Cardiac muscle cell (in vitro differentiated cells and primary cell): ENCODE results near the gene ZNF487. TPM values are rescaled to one million over a fixed set of nuclear protein-coding genes. Genes with fewer than 3 reads are reported as not detected.

Experiments
- DNase-seq, 2 donors: peaks; one replicate each; pipeline versions ENCODE4 v3.0.0 to v3.0.0-alpha.2; 2010 to 2017; ENCODE audit warnings: low read depth in 1 of 2, low spot score in 1 of 2
- H3K27ac ChIP-seq: fragments of 200-600 bp; sonication (generic); 2 replicates; pipeline ENCODE4 v1.5.1; 2016
- H3K27me3 ChIP-seq: fragments of 200-600 bp; sonication (generic); 2 replicates; pipeline ENCODE4 v1.6.0; 2016; ENCODE audit warnings: control low read depth
- H3K36me3 ChIP-seq: fragments of 200-600 bp; sonication (generic); 2 replicates; pipeline ENCODE4 v1.5.1; 2016; ENCODE audit warnings: control low read depth
- H3K4me1 ChIP-seq: fragments of 200-600 bp; sonication (generic); 2 replicates; pipeline ENCODE4 v1.8.1; 2017; ENCODE audit warnings: low read depth, mild to moderate bottlenecking, mixed run types
- H3K4me3 ChIP-seq: fragments of 200-600 bp; sonication (generic); 2 replicates; pipeline ENCODE4 v1.5.1; 2016; ENCODE audit warnings: mild to moderate bottlenecking
- H3K9me3 ChIP-seq: fragments of 200-600 bp; sonication (generic); 2 replicates; pipeline ENCODE4 v1.5.1; 2017; ENCODE audit warnings: low read depth, mild to moderate bottlenecking, control low read depth
- CTCF ChIP-seq: IDR thresholded peaks from 2 replicates; pipeline ENCODE4 v1.5.1; 2012; ENCODE audit warnings: low read depth, mild to moderate bottlenecking, low read length
- polyA plus RNA-seq: library from polyadenylated mRNA; unstranded; fragments of >200 nt; fragmentation: Nextera tagmentation; extraction: Ambion mirVana; gene quantifications from 2 replicates; pipeline ENCODE4 v1.2.1, GENCODE V29; 2016
- total RNA-seq: library from RNA; depleted of rRNA; stranded (reverse); fragments of >200 nt; gene quantifications from 2 replicates; pipeline ENCODE4 v1.2.3, GENCODE V29; 2016

ZNF487 gene
- 8.8 and 9.0 TPM in 2 replicates for total RNA-seq
- 5.3 and 6.0 TPM in 2 replicates for polyA plus RNA-seq

DNA sequence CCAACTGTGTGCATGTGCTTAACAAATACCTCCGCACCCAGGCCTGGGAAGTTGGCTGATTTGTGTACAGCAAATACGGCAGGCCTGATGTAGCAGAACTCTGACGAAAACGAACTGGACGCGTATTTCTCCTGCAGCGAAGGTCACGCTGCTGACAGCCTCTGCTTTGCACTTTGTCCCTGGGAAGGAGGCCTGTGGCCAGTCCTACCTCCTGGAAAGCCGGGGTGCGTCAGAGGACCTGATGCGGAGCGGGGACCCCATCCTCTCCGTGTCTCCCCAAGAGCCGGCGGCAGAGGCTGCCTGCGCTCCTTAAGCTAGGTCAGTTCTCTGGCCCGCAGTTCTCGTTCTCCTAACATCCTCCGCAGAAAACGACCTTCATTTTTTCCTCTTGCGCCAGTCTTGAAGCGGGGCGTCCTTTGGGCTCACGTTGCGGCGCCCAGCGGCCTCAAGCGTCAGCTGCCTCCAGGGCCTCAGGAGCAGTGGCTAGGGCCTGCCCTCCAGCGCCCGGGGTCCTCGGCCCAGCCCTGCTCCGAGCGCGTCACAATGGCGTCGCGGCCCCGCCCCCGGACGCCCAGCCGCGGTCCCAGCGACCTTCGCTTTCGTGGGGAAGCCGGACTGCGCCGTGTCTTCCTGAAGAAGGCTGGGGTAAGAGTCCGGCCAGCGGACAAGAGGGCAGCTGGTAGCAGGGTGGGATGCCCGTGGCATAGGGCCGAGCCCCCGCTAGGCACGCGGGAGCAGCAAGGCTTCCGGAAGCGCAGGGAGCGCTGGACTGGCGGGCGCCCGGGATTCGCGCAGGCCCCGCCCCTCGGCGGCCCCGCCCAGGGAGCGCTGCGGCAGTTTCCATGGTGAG lies at the start of gene ZNF487:
Gene ZNF487 (plus strand): TSS at position 821 of the 850 bp plus-strand sequence. CDS start 38,703 bp downstream, outside the sequence.
- Histone ChIP-seq H3K4me3 (peak within 1 kb of the TSS; percentile 52), H3K4me1 (no peaks in the 10 kb centered on the region), H3K27ac (peak within 1 kb of the TSS; percentile 93), H3K36me3 (no peaks in the 10 kb centered on the region), H3K9me3 (no peaks in the 10 kb centered on the region), H3K27me3 (no peaks in the 10 kb centered on the region)
- peak; percentile 92 to 93 for DNase-seq
- TF ChIP-seq CTCF, result peak; percentile 31

DNA sequence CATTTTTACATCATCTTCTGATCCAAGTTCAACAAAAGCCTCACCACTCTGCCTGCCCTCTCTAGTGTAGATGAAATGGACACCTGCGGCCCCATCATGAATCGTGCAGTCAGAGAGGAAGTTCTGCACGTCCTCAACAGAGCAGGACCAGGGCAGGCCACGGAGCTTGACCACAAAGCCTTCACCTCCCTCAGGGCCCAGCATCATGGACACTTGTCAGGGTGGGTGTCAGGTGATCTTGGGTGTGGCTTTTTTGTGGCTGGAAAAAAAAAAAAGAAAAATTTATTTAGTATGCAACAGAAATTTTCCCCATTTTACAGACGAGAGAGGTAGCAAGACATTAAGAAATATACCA lies 49.3 kb upstream of the ZNF487 start:
- TF ChIP-seq CTCF, result no peak
- Histone ChIP-seq H3K4me3 (no peak overlapping the region), H3K36me3 (peaks cover 56% of the 10 kb centered on the region)

DNA sequence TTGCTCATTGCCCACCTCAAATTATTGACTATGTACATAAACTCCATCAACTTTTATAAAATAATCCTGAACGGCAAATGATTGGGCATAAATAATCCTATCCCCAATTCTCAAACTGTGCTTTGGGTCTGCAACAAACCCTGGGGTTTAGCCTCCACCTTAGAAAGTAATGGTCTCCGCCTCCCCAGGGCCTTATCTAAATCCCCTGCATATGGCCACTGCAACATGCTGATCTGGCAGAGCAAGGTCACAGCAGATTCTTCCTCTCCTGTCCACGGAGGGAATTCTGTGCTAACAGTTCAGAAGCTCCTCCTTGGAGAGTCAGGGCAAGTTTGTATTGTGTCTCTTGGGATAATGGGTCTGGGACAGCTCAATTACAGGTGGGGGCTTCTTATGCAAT lies 47.0 kb upstream of the ZNF487 start:
- DNase-seq, result no peak
- Histone ChIP-seq H3K27me3 (no peaks in the 10 kb centered on the region), H3K27ac (peak overlapping the region; percentile 62), H3K9me3 (no peaks in the 10 kb centered on the region), H3K36me3 (peaks cover 71% of the 10 kb centered on the region), H3K4me1 (no peaks in the 10 kb centered on the region), H3K4me3 (no peak overlapping the region)
- no peak for TF ChIP-seq CTCF

More for the DNA sequence above, 49.3 kb upstream of the ZNF487 start:
- DNase-seq, result no peak
- no peaks in the 10 kb centered on the region for H3K27me3 ChIP-seq
- no peaks in the 10 kb centered on the region for H3K9me3 ChIP-seq
- no peaks in the 10 kb centered on the region for H3K4me1 ChIP-seq
- H3K27ac ChIP-seq, result no peak overlapping the region

GRCh38 chr10:43390333-43390732 lies 46.6 kb upstream of the ZNF487 start:
- peaks cover 71% of the 10 kb centered on the region for H3K36me3 ChIP-seq
- no peak for DNase-seq
- no peak for TF ChIP-seq CTCF
- H3K9me3 ChIP-seq, result no peaks in the 10 kb centered on the region
- peak overlapping the region; percentile 62 for H3K27ac ChIP-seq
- H3K4me3 ChIP-seq, result no peak overlapping the region
- peaks cover 4% of the 10 kb centered on the region for H3K4me1 ChIP-seq
- no peaks in the 10 kb centered on the region for H3K27me3 ChIP-seq

DNA sequence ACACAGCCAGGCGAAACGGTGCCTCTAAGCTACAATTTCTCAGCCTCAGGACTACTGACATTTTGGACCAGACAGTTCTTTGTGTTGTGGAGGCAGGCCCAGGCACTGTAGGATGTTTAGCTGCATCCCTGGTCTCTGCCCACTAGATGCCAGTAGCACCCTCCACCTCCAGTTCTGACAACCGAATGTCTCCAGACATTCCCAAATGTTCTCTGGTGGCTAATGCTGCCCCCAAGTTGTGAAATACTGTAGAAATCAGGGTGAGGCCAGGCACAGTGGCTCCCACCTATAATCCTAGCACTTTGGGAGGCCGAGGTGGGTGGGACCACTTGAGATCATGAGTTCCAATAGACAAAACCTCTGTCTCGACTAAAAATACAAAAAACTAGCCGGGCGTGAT lies 46.2 kb upstream of the ZNF487 start:
- H3K4me3 ChIP-seq, result no peak overlapping the region
- DNase-seq, result peak; percentile 40 to 61
- peak; percentile 64 for TF ChIP-seq CTCF

More for the DNA sequence above, 46.2 kb upstream of the ZNF487 start:
- peaks cover 70% of the 10 kb centered on the region for H3K36me3 ChIP-seq
- no peaks in the 10 kb centered on the region for H3K27me3 ChIP-seq
- peak overlapping the region; percentile 62 for H3K27ac ChIP-seq
- peaks cover 9% of the 10 kb centered on the region for H3K4me1 ChIP-seq
- no peaks in the 10 kb centered on the region for H3K9me3 ChIP-seq
